ENCODE data around the gene AJAP1. TPM values are rescaled to one million over a fixed set of nuclear protein-coding genes. Genes with fewer than 3 reads are reported as not detected.

AJAP1 gene
- total RNA-seq, 1 experiment from 2014 or later: not detected

DNA sequence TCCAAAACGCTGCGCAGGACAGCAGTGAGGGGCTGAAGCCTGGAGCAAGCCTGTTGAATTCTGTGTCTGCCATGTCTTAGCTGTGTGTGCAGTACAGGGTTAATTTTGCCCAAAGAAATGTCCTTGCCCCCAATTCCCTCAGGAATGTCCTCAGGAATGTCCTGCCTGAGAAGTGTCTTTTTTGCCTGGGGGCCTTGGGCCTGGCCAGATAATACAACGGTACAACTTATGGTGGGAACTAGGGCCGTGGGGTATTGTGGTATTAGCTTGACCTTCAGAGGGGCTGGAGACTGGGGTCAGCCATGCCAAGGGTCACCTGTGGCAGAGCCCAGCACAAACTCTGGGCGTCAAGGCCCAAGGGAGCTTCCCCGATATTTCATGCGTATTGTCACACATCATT, 107.7 kb downstream of the AJAP1 start:
- Histone ChIP-seq H3K79me2 (ENCODE audit: insufficient read depth, low read length) (no peaks in the 10 kb centered on the region), H3K4me2 (ENCODE audit: low read length) (no peak overlapping the region), H3K9me2 (ENCODE audit: insufficient read depth) (no peaks in the 10 kb centered on the region), H3K9me3 (ENCODE audit: control insufficient read depth in 1 of 2, insufficient read depth in 1 of 2, low read depth in 1 of 2, low read length in 2 of 2) (peaks cover 0 to 10% of the 10 kb centered on the region in 2 experiments; a peak in 1 of 4 replicates), H3K9ac (ENCODE audit: low read length) (no peak overlapping the region), H3K27me3 (ENCODE audit: insufficient read depth, low read length) (no peaks in the 10 kb centered on the region), H4K20me1 (ENCODE audit: insufficient read depth) (no peaks in the 10 kb centered on the region), H3K4me1 (ENCODE audit: control insufficient read depth in 1 of 2, insufficient read depth in 2 of 2, low read length in 2 of 2) (no peaks in the 10 kb centered on the region), H3K27ac (ENCODE audit: low read depth, low read length) (no peak overlapping the region), H3K4me3 (replicated peaks in 1 of 2; ENCODE audit: low read depth in 1 of 2, low read length in 2 of 2) (no peak overlapping the region), H2AFZ (ENCODE audit: low read depth, low read length, poor library complexity, severe bottlenecking) (no peak overlapping the region), H3K36me3 (ENCODE audit: control insufficient read depth in 1 of 2, insufficient read depth in 2 of 2, low read length in 2 of 2) (no peaks in the 10 kb centered on the region)
- ATAC-seq: no peak
- intact Hi-C loops (cut with micrococcal nuclease): no loop called here
- no peak for DNase-seq (ENCODE audit: low read depth, low spot score)
- no TSS peak for BruUV-seq (replicated peaks)
- TF ChIP-seq POLR2A (IDR thresholded peaks at IDR 0.05; ENCODE audit: borderline replicate concordance, extremely low read depth, insufficient read depth, insufficient read length): no peak
- no peak for TF ChIP-seq CBX3 (IDR thresholded peaks at IDR 0.05; ENCODE audit: low read depth)
- TF ChIP-seq EZH2 (IDR thresholded peaks at IDR 0.05): no peak
- no peak for TF ChIP-seq SRF (IDR thresholded peaks at IDR 0.05; ENCODE audit: low read depth)
- no peak for TF ChIP-seq SP1 (IDR thresholded peaks at IDR 0.05; ENCODE audit: low read depth)
- TF ChIP-seq ZNF274 (IDR thresholded peaks at IDR 0.05; ENCODE audit: low read depth, low read length): no peak
- TF ChIP-seq YY1 (IDR thresholded peaks at IDR 0.05; ENCODE audit: extremely low read depth, insufficient replicate concordance, low read depth, low read length): no peak
- TF ChIP-seq RAD21 (IDR thresholded peaks at IDR 0.05; ENCODE audit: low read depth): no peak
- no peak for TF ChIP-seq EGR1 (IDR thresholded peaks at IDR 0.05; ENCODE audit: low read depth)
- TF ChIP-seq, protein P1, sequence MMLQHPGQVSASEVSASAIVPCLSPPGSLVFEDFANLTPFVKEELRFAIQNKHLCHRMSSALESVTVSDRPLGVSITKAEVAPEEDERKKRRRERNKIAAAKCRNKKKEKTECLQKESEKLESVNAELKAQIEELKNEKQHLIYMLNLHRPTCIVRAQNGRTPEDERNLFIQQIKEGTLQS (IDR thresholded peaks at IDR 0.05): no peak
- no peak for TF ChIP-seq EZH2phosphoT487 (IDR thresholded peaks at IDR 0.05; ENCODE audit: borderline replicate concordance)
- no peak for TF ChIP-seq ELF1 (IDR thresholded peaks at IDR 0.05; ENCODE audit: borderline replicate concordance, low read depth)
- TF ChIP-seq, protein P2, sequence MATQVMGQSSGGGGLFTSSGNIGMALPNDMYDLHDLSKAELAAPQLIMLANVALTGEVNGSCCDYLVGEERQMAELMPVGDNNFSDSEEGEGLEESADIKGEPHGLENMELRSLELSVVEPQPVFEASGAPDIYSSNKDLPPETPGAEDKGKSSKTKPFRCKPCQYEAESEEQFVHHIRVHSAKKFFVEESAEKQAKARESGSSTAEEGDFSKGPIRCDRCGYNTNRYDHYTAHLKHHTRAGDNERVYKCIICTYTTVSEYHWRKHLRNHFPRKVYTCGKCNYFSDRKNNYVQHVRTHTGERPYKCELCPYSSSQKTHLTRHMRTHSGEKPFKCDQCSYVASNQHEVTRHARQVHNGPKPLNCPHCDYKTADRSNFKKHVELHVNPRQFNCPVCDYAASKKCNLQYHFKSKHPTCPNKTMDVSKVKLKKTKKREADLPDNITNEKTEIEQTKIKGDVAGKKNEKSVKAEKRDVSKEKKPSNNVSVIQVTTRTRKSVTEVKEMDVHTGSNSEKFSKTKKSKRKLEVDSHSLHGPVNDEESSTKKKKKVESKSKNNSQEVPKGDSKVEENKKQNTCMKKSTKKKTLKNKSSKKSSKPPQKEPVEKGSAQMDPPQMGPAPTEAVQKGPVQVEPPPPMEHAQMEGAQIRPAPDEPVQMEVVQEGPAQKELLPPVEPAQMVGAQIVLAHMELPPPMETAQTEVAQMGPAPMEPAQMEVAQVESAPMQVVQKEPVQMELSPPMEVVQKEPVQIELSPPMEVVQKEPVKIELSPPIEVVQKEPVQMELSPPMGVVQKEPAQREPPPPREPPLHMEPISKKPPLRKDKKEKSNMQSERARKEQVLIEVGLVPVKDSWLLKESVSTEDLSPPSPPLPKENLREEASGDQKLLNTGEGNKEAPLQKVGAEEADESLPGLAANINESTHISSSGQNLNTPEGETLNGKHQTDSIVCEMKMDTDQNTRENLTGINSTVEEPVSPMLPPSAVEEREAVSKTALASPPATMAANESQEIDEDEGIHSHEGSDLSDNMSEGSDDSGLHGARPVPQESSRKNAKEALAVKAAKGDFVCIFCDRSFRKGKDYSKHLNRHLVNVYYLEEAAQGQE (IDR thresholded peaks at IDR 0.05; ENCODE audit: low read depth): no peak
- no peak for TF ChIP-seq SIN3A (IDR thresholded peaks at IDR 0.05; ENCODE audit: low read depth)
- no peak for TF ChIP-seq ZFX (IDR thresholded peaks at IDR 0.05)
- no peak for TF ChIP-seq FOSL1 (IDR thresholded peaks at IDR 0.05; ENCODE audit: low read depth)
- TF ChIP-seq, protein P3, sequence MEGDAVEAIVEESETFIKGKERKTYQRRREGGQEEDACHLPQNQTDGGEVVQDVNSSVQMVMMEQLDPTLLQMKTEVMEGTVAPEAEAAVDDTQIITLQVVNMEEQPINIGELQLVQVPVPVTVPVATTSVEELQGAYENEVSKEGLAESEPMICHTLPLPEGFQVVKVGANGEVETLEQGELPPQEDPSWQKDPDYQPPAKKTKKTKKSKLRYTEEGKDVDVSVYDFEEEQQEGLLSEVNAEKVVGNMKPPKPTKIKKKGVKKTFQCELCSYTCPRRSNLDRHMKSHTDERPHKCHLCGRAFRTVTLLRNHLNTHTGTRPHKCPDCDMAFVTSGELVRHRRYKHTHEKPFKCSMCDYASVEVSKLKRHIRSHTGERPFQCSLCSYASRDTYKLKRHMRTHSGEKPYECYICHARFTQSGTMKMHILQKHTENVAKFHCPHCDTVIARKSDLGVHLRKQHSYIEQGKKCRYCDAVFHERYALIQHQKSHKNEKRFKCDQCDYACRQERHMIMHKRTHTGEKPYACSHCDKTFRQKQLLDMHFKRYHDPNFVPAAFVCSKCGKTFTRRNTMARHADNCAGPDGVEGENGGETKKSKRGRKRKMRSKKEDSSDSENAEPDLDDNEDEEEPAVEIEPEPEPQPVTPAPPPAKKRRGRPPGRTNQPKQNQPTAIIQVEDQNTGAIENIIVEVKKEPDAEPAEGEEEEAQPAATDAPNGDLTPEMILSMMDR (IDR thresholded peaks at IDR 0.05 in 2 of 3, conservative IDR thresholded peaks at IDR 0.05 in 1 of 3; ENCODE audit: borderline replicate concordance in 1 of 3, insufficient read depth in 1 of 3, low read depth in 2 of 3, low read length in 2 of 3): no peak
- TF ChIP-seq, protein P4, sequence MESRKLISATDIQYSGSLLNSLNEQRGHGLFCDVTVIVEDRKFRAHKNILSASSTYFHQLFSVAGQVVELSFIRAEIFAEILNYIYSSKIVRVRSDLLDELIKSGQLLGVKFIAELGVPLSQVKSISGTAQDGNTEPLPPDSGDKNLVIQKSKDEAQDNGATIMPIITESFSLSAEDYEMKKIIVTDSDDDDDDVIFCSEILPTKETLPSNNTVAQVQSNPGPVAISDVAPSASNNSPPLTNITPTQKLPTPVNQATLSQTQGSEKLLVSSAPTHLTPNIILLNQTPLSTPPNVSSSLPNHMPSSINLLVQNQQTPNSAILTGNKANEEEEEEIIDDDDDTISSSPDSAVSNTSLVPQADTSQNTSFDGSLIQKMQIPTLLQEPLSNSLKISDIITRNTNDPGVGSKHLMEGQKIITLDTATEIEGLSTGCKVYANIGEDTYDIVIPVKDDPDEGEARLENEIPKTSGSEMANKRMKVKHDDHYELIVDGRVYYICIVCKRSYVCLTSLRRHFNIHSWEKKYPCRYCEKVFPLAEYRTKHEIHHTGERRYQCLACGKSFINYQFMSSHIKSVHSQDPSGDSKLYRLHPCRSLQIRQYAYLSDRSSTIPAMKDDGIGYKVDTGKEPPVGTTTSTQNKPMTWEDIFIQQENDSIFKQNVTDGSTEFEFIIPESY (IDR thresholded peaks at IDR 0.05; ENCODE audit: extremely low read depth, insufficient replicate concordance, low read length): no peak
- RAD21 ChIA-PET (ENCODE audit: low non-redundant PET in 1 of 2, low total read pairs in 2 of 2, uncharacterized antibody in 2 of 2, unreplicated experiment in 2 of 2): no interaction called here
- POLR2A ChIA-PET: no interaction called here
- CTCF ChIA-PET: no interaction called here

Data from HCT116 (cell line).